Measurements from ENCODE around the gene MARCKSL1. TPM values are rescaled to one million over a fixed set of nuclear protein-coding genes. Genes with fewer than 3 reads are reported as not detected.

Gene MARCKSL1
- 1 to 10 TPM; 4.4 to 6.1 (median 5.1) TPM for total RNA-seq

- Histone ChIP-seq H3K27ac (peak within 1 kb of the TSS; percentile 47 to 78 (median 64)), H3K4me1 (peaks cover 35 to 69% (median 37%) of the 10 kb centered on the region in 3 donors), H3K4me3 (peak within 1 kb of the TSS; percentile 49 to 86 (median 65)), H3K9me3 (no peaks in the 10 kb centered on the region), H3K36me3 (peaks cover 5 to 35% (median 11%) of the 10 kb centered on the region in 3 donors), H3K27me3 (peaks cover 0 to 14% (median 0%) of the 10 kb centered on the region in 4 donors)
- DNase-seq, result no peak
- intact Hi-C loops (cut with DNase I), result no loop called here
- TF ChIP-seq POLR2A (IDR thresholded peaks at IDR 0.05), result peak in 2 of 4 donors; percentile 76 to 83
- TF ChIP-seq CTCF (IDR thresholded peaks at IDR 0.05), result no peak
- WGBS, 2 donors, result 0 to 20% methylated on average over 1 of the region's 95 CpGs
Measured at GRCh38 chr1:32335790-32336590, at the start of gene MARCKSL1. MARCKSL1 (minus strand) TSS chr1:32336233; CDS start chr1:32336033, 200 bp downstream.

- H3K4me3 ChIP-seq, result no peak overlapping the region
- intact Hi-C loops (cut with DNase I), result no loop called here
- no peaks in the 10 kb centered on the region for H3K4me1 ChIP-seq
- peaks cover 31 to 100% (median 86%) of the 10 kb centered on the region in 3 donors for H3K36me3 ChIP-seq
- no peak overlapping the region for H3K27ac ChIP-seq
- TF ChIP-seq POLR2A (IDR thresholded peaks at IDR 0.05) (no peak), CTCF (IDR thresholded peaks at IDR 0.05) (no peak)
- WGBS, 2 donors, result 93 to 94% methylated on average over 9 of the region's 9 CpGs
- no peaks in the 10 kb centered on the region for H3K9me3 ChIP-seq
- DNase-seq, result no peak
- H3K27me3 ChIP-seq, result no peaks in the 10 kb centered on the region
Measured at GRCh38 chr1:32380057-32380456, 44.0 kb upstream of the MARCKSL1 start.

GRCh38 chr1:32377541-32378220 lies 41.6 kb upstream of the MARCKSL1 start:
- no peak for DNase-seq
- no peak for TF ChIP-seq CTCF (IDR thresholded peaks at IDR 0.05)
- no peak for TF ChIP-seq POLR2A (IDR thresholded peaks at IDR 0.05)
- intact Hi-C loops (cut with DNase I), result no loop called here
- Histone ChIP-seq H3K4me1 (no peaks in the 10 kb centered on the region), H3K27ac (no peak overlapping the region), H3K4me3 (no peak overlapping the region), H3K36me3 (peaks cover 37 to 100% (median 71%) of the 10 kb centered on the region in 3 donors), H3K27me3 (no peaks in the 10 kb centered on the region), H3K9me3 (no peaks in the 10 kb centered on the region)
- 84 to 92% methylated on average over 12 of the region's 12 CpGs for WGBS, 2 donors

- TF ChIP-seq CTCF (IDR thresholded peaks at IDR 0.05), result no peak
- TF ChIP-seq POLR2A (IDR thresholded peaks at IDR 0.05), result no peak
- H3K36me3 ChIP-seq, result peaks cover 36 to 100% (median 65%) of the 10 kb centered on the region in 3 donors
- WGBS, 2 donors, result 87 to 96% methylated on average over 4 to 5 of the region's 11 CpGs
- intact Hi-C loops (cut with DNase I), result no loop called here
- H3K9me3 ChIP-seq, result no peaks in the 10 kb centered on the region
- no peaks in the 10 kb centered on the region for H3K27me3 ChIP-seq
- no peak overlapping the region for H3K4me3 ChIP-seq
- H3K27ac ChIP-seq, result no peak overlapping the region
- no peaks in the 10 kb centered on the region for H3K4me1 ChIP-seq
- DNase-seq, result no peak
Measured at GRCh38 chr1:32376199-32376598, 40.2 kb upstream of the MARCKSL1 start.

Measured in esophagus squamous epithelium (tissue), 5 donors.